H1 (cell line): ENCODE measurements around the gene FCHO1. TPM values are rescaled to one million over a fixed set of nuclear protein-coding genes. Genes with fewer than 3 reads are reported as not detected.

Experiments
- CTCF ChIA-PET: fragments of 300-600 bp; sonication (Branson Sonifier 250); formaldehyde crosslinking; loops from one replicate; lab custom pipeline; 2021; ENCODE audit not compliant: partially characterized antibody; lab: Charles Lee
- POLR2A ChIA-PET: fragments of 300-600 bp; sonication (Branson Sonifier 250); formaldehyde crosslinking; loops from one replicate; lab custom pipeline; 2021; ENCODE audit warnings: inconsistent platforms; ENCODE audit not compliant: partially characterized antibody; lab: Charles Lee
- DNase-seq, 2 experiments: peaks; one replicate each; pipeline versions ENCODE4 v3.0.0 to v3.0.0-alpha.2; 2010 to 2022; ENCODE audit warnings: low spot score in 2 of 2, low read depth in 1 of 2, mixed read lengths in 1 of 2
- FAIRE-seq: peaks from 2 replicates; lab custom pipeline; 2011; peaks lifted over from hg19 to GRCh38; lab: Jason Lieb, UNC
- H2AFZ ChIP-seq: 2 replicates; pipeline ENCODE4 v1.8.1; 2012; ENCODE audit warnings: low read length, inconsistent platforms
- H2AK5ac ChIP-seq: 2 replicates; pipeline ENCODE4 v1.6.1; 2013; ENCODE audit warnings: low read depth, low read length
- H2BK120ac ChIP-seq: replicated peaks from 2 replicates; pipeline ENCODE3; 2013; ENCODE audit warnings: low read depth, low read length, inconsistent platforms
- H2BK12ac ChIP-seq: 2 replicates; pipeline ENCODE4 v1.6.1; 2013; ENCODE audit warnings: low read depth, low read length
- H2BK15ac ChIP-seq: 2 replicates; pipeline ENCODE4 v1.6.1; 2013; ENCODE audit warnings: low read length
- H2BK20ac ChIP-seq: 2 replicates; pipeline ENCODE4 v1.6.1; 2013; ENCODE audit warnings: low read length
- H2BK5ac ChIP-seq: 2 replicates; pipeline ENCODE4 v1.6.1; 2013; ENCODE audit warnings: low read depth, low read length
- H3K14ac ChIP-seq: 2 replicates; pipeline ENCODE4 v1.6.1; 2013; ENCODE audit warnings: inconsistent platforms; ENCODE audit not compliant: insufficient read length
- H3K18ac ChIP-seq: 2 replicates; pipeline ENCODE4 v1.6.1; 2013; ENCODE audit warnings: low read length; ENCODE audit errors: extremely low read depth
- H3K23ac ChIP-seq: 2 replicates; pipeline ENCODE4 v1.6.1; 2013; ENCODE audit warnings: inconsistent platforms; ENCODE audit not compliant: insufficient read length
- H3K23me2 ChIP-seq: 2 replicates; pipeline ENCODE4 v1.6.1; 2013; ENCODE audit warnings: low read depth, low read length
- H3K27ac ChIP-seq: 2 replicates; pipeline ENCODE4 v1.6.1; 2011; ENCODE audit warnings: low read depth, low read length, inconsistent platforms
- H3K27me3 ChIP-seq, 4 experiments: replicated peaks in 1 of 4; 1 replicate in 1 of 4; 2 replicates in 3 of 4; pipeline versions ENCODE4 v1.6.1 to v1.8.1; 2011 to 2013; ENCODE audit warnings: low read length in 3 of 4, mild to moderate bottlenecking in 3 of 4, inconsistent platforms in 2 of 4, mixed read lengths in 2 of 4, moderate library complexity in 1 of 4; ENCODE audit not compliant: control insufficient read depth in 3 of 4, insufficient read depth in 3 of 4; ENCODE audit errors: extremely low read depth in 1 of 4
- H3K36me3 ChIP-seq, 4 experiments: 2 replicates each; pipeline versions ENCODE4 v1.6.1 to v1.8.1; 2011 to 2013; ENCODE audit warnings: mild to moderate bottlenecking in 4 of 4, low read length in 3 of 4, moderate library complexity in 2 of 4, control low read depth in 1 of 4, inconsistent platforms in 1 of 4; ENCODE audit not compliant: insufficient read depth in 4 of 4, control insufficient read depth in 2 of 4
- H3K4ac ChIP-seq: replicated peaks from 2 replicates; pipeline ENCODE3; 2013; ENCODE audit warnings: low read length, low read depth, mixed read lengths, inconsistent platforms; ENCODE audit not compliant: insufficient read length
- H3K4me1 ChIP-seq, 4 experiments: replicated peaks in 1 of 4; 1 replicate in 1 of 4; 2 replicates in 3 of 4; pipeline versions ENCODE4 v1.6.1 to v1.8.1; 2011 to 2013; ENCODE audit warnings: low read length in 3 of 4, inconsistent platforms in 2 of 4, mixed read lengths in 1 of 4; ENCODE audit not compliant: insufficient read depth in 4 of 4, control insufficient read depth in 3 of 4
- H3K4me2 ChIP-seq, 2 experiments: 2 replicates each; pipeline versions ENCODE4 v1.6.1 to v1.8.1; 2011 to 2013; ENCODE audit warnings: low read depth in 2 of 2, low read length in 2 of 2, control low read depth in 1 of 2, inconsistent platforms in 1 of 2, mild to moderate bottlenecking in 1 of 2; ENCODE audit not compliant: insufficient read depth in 1 of 2
- H3K4me3 ChIP-seq, 4 experiments: fragments of 200-600, 300-600 bp in 1 of 4; sonication (generic), shearing (Covaris generic), sonication (Bioruptor Twin) in 1 of 4; 2 replicates each; pipeline versions ENCODE4 v1.5.1 to v1.8.1; 2011 to 2016; ENCODE audit warnings: low read length in 4 of 4, low read depth in 3 of 4, control low read depth in 2 of 4, inconsistent platforms in 2 of 4, mild to moderate bottlenecking in 2 of 4, mixed read lengths in 1 of 4, moderate library complexity in 1 of 4; ENCODE audit not compliant: insufficient read depth in 2 of 4; ENCODE audit errors: extremely low read depth in 1 of 4
- H3K56ac ChIP-seq: replicated peaks from 2 replicates; pipeline ENCODE3; 2013; ENCODE audit warnings: low read depth, mild to moderate bottlenecking, mixed read lengths, low read length, inconsistent platforms; ENCODE audit not compliant: insufficient read length
- H3K79me1 ChIP-seq: 2 replicates; pipeline ENCODE4 v1.6.1; 2013; ENCODE audit warnings: low read depth, low read length, control low read depth
- H3K79me2 ChIP-seq, 2 experiments: 2 replicates each; pipeline versions ENCODE4 v1.6.1 to v1.8.1; 2012 to 2013; ENCODE audit warnings: low read length in 2 of 2, mild to moderate bottlenecking in 2 of 2, inconsistent platforms in 1 of 2; ENCODE audit not compliant: insufficient read depth in 2 of 2, control insufficient read depth in 1 of 2
- H3K9ac ChIP-seq, 4 experiments: replicated peaks in 1 of 4; 1 replicate in 1 of 4; 2 replicates in 3 of 4; pipeline versions ENCODE4 v1.6.1 to v1.8.1; 2011 to 2013; ENCODE audit warnings: low read depth in 3 of 4, low read length in 3 of 4, control low read depth in 2 of 4, mild to moderate bottlenecking in 2 of 4, moderate library complexity in 2 of 4, inconsistent platforms in 1 of 4; ENCODE audit errors: extremely low read depth in 1 of 4
- H3K9me3 ChIP-seq, 2 experiments: 2 replicates each; pipeline versions ENCODE4 v1.6.1 to v1.8.1; 2012 to 2013; ENCODE audit warnings: mild to moderate bottlenecking in 2 of 2, moderate library complexity in 2 of 2, control low read depth in 1 of 2, inconsistent platforms in 1 of 2, low read depth in 1 of 2, low read length in 1 of 2, mixed read lengths in 1 of 2; ENCODE audit not compliant: insufficient read depth in 2 of 2
- H4K20me1 ChIP-seq, 2 experiments: replicated peaks in 1 of 2; 2 replicates each; pipeline versions ENCODE3 to v1.8.1; 2011 to 2013; ENCODE audit warnings: inconsistent platforms in 2 of 2, low read length in 2 of 2, mild to moderate bottlenecking in 1 of 2; ENCODE audit not compliant: insufficient read depth in 2 of 2, control insufficient read depth in 1 of 2
- H4K5ac ChIP-seq: 2 replicates; pipeline ENCODE4 v1.6.1; 2013; ENCODE audit warnings: low read length, low read depth, mixed read lengths, inconsistent platforms; ENCODE audit not compliant: insufficient read length
- H4K8ac ChIP-seq: 2 replicates; pipeline ENCODE4 v1.8.0; 2013; ENCODE audit warnings: mild to moderate bottlenecking, moderate library complexity, low read length, inconsistent platforms; ENCODE audit not compliant: insufficient read depth; ENCODE audit errors: extremely low read depth
- H4K91ac ChIP-seq: replicated peaks from 2 replicates; pipeline ENCODE3; 2013; ENCODE audit warnings: low read length, mixed read lengths, inconsistent platforms; ENCODE audit not compliant: insufficient read length
- KDM5A ChIP-seq: fragments of 200-600 bp; IDR thresholded peaks from 2 replicates; pipeline ENCODE4 v1.7.1; 2012; ENCODE audit warnings: mild to moderate bottlenecking, low read length, inconsistent platforms, mixed read lengths
- MAFK ChIP-seq: IDR thresholded peaks from 2 replicates; pipeline ENCODE4 v1.6.1; 2012; ENCODE audit warnings: low read depth, mild to moderate bottlenecking, improper control_type of control experiment, low read length
- RXRA ChIP-seq: IDR thresholded peaks from 2 replicates; pipeline ENCODE4 v1.6.1; 2011; ENCODE audit warnings: low read depth, mild to moderate bottlenecking, low read length, moderate library complexity; ENCODE audit not compliant: insufficient read depth
- YY1 ChIP-seq: IDR thresholded peaks from 2 replicates; pipeline ENCODE4 v1.6.1; 2011; ENCODE audit warnings: low read depth, mild to moderate bottlenecking, low read length
- WGBS, 2 experiments: shearing (Covaris generic) in 1 of 2; methylation state at CpG; one replicate each; pipeline versions ENCODE4 v1.1.6 to v1.1.7; 2013 to 2015; ENCODE audit warnings: low lambda C conversion rate in 2 of 2, mixed read lengths in 2 of 2, inconsistent platforms in 1 of 2, low coverage in 1 of 2, missing lambda C conversion rate in 1 of 2; ENCODE audit not compliant: insufficient replicate concordance in 2 of 2, insufficient coverage in 1 of 2, insufficient read length in 1 of 2; ENCODE audit errors: extremely low coverage in 1 of 2, missing lambda C conversion rate in 1 of 2; 5-methylcytosine and 5-hydroxymethylcytosine counted together
- polyA plus RNA-seq, 7 experiments: library from polyadenylated mRNA; depleted of rRNA in 3 of 7; stranded (reverse) in 5 of 7; unstranded in 2 of 7; fragments of >200 nt in 5 of 7; fragments of 200-250 nt in 2 of 7; gene quantifications; 1 replicate in 5 of 7; 2 replicates in 1 of 7; 4 replicates in 1 of 7; pipeline versions ENCODE4 v1.2.1 to v1.2.3, GENCODE V29; 2011 to 2013; ENCODE audit warnings: missing spikeins in 2 of 7, mixed read lengths in 2 of 7
- total RNA-seq: library from RNA; stranded (reverse); fragmentation: NEBNext Ultra II Directional; extraction: Animal tissue kit (Norgen Biotek cat#: 25700); gene quantifications from 2 replicates; pipeline ENCODE4 v1.2.1, GENCODE V29; 2021

Gene FCHO1
- total and polyA plus RNA-seq, 2 of the 8 experiments (the other 6 are each of a cell fraction or from before 2014, with no cell fraction given) = 13.0 to 25.9 TPM

DNA sequence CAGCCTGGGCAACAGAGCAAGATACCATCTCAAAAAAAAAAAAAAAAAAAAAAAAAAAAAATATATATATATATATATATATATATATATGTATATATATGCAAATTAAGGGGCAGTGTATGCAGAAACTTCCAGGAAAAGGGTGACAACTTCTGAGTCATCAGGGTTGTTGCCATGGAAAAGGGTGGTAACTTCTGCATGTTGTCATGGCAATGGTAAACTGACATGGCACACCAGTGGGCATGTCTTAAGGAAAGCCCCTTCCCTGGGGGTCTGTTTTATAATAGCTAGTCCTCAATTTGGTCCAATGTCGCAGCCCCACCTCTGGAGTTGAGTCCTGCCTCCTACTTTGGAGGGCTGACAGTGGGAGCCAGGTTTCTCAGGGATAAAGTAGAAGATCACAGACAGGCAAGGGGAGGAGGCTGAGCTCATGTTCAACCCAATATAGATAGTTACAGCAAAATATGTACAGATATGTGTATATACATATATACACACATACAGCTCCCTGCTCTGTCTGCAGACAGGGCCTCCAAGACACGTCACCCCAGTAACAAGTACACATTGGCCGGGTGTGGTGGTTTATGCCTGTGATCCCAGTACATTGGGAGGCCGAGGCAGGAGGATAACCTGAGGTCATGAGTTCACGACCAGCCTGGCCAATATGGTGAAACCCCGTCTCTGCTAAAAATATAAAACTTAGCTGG lies 7.2 kb upstream of the FCHO1 start:
- POLR2A ChIA-PET = no interaction called here

More for the DNA sequence above, 7.2 kb upstream of the FCHO1 start:
- Histone ChIP-seq H3K4ac (no peak overlapping the region), H3K23me2 (peaks cover 5% of the 10 kb centered on the region; the same call in 1 of the 2 replicates), H3K79me2 (no peaks in the 10 kb centered on the region), H2BK20ac (no peak overlapping the region), H3K23ac (no peak overlapping the region), H3K27me3 (no peaks in the 10 kb centered on the region), H3K79me1 (no peaks in the 10 kb centered on the region), H4K20me1 (peaks cover 0 to 3% of the 10 kb centered on the region in 2 experiments), H4K91ac (no peak overlapping the region), H2AFZ (no peak overlapping the region), H4K5ac (no peak overlapping the region), H3K9ac (no peak overlapping the region), H2BK120ac (no peak overlapping the region), H3K4me2 (no peak overlapping the region), H3K36me3 (no peaks in the 10 kb centered on the region), H3K27ac (no peak overlapping the region), H2BK15ac (no peak overlapping the region), H2BK12ac (no peak overlapping the region), H2BK5ac (no peak overlapping the region), H3K4me3 (no peak overlapping the region), H3K56ac (no peak overlapping the region), H3K14ac (no peak overlapping the region), H3K4me1 (peaks cover 0 to 7% (median 3%) of the 10 kb centered on the region in 4 experiments; a peak in 5 of 7 replicates), H3K18ac (no peak overlapping the region), H2AK5ac (no peak overlapping the region), H4K8ac (no peak overlapping the region; the same call in 1 of the 2 replicates), H3K9me3 (peaks cover 3 to 4% of the 10 kb centered on the region in 2 experiments; a peak in 2 of 4 replicates)
- DNase-seq (no peak), FAIRE-seq (no peak)
- CTCF ChIA-PET = interaction anchor here (0.6 to 11.4 kb wide), 6 partner anchors 10 to 75 kb away, joined by 3 to 78 read pairs (median 4); no protein-coding TSS in a partner anchor
- TF ChIP-seq YY1 = no peak
- TF ChIP-seq MAFK = no peak
- no peak for TF ChIP-seq RXRA
- no peak for TF ChIP-seq KDM5A
- WGBS, 2 experiments = 87% methylated on average over 6 of the region's 6 CpGs; no CpG with 5 or more reads in 1 of the 2 experiments
